HG03565 (cell line): ENCODE data around the gene FNBP1L.

Experiments
- ATAC-seq: cut with Tn5 transposase; IDR thresholded peaks from one replicate; pipeline ENCODE4 v1.9.1; 2021; ENCODE audit warnings: mild to moderate bottlenecking, moderate library complexity; ENCODE audit not compliant: unreplicated experiment

The FNBP1L gene

DNA sequence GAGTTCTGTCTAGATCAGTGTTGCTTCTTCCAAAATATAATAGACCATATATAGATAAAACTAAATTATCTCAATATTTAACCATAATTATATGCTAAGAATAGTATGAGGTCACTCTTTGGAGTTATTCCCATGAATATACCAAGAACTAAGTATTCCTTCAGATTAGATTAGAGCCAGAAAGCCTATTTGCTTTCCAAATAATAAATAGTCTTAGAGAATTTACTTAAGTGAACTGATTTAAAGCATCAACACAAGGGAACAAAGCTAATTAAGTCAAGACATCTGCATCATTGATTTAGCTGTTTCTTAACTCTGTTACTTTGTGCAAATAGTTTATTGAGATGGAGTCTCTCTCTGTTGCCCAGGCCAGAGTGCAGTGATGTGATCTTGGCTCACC is 35.7 kb downstream of the FNBP1L start:
- no peak for ATAC-seq

DNA sequence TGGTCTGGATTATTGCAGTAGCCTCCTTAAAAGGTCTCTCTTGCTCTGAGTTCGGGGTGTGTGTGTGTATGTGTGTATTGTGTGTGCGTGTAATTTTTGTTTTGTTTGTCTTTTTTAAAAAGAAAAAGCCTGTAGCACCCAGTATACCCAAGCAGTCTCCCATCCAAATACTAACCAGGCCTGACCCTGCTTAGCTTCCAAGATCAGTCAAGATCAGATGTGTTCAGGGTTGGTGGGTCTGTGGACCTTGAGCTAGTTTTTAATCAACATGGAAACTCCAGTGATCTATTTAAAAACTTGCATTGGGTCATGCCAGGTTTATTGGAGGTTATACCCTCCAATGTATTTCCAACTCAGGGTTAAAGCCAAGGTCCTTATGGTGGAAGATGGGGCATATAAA is 40.3 kb downstream of the FNBP1L start:
- ATAC-seq, result no peak

DNA sequence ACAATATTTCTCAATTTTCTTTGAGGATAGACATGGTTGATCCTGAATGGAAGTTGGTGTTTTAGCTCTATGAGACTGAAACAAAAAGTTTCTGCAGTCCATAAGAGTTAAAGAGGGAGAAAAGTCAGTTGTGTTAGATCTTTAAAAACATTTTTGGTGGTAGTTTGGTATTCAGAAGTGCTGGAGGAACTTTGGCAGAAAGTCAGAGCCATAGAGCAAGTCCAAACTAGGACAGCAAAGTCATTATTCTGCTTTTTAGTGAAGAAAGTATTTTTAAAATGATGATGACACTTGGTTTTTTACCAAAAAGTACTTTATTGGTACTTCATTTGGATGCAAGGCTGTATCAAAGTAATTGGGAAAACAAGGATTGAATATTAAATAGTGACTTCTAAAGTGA is 41.8 kb downstream of the FNBP1L start:
- no peak for ATAC-seq

DNA sequence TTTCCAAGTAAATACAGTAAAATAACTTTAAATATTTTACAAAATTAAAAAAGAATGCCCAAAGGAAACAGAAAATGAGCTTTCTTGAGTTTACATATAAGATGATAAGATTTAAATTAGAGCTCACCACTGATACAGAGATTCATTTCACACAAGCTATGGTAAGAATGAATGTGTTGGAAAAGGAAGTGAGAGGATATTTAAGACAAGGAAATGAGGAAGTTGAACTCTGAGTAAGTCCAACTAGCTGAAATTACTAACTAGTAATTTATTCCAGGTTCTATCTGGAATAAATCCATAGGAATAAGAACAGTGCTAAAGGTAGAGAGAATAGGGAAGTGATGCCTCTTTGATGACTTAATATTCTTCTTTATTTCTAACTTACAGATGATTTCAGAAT is 42.4 kb downstream of the FNBP1L start:
- no peak for ATAC-seq

DNA sequence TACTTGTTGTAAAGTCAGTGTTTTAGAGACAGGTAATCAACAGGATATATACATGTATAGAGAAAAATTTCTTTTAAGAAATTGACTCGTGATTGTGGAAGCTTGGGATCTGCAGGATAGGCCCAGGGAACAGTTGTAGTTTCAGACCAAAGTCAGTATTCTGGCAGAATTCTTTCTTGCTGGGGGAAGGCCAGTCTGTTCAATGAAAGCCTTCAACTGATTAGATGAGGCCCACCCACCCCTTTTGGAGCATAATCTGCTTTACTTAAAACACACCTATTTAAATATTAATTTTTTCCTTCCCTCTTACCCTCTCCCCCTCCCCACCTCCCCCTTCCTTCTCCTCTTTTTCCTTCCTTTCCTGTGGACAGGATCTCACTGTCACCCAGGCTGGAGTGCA is 48.0 kb downstream of the FNBP1L start:
- ATAC-seq, result no peak

DNA sequence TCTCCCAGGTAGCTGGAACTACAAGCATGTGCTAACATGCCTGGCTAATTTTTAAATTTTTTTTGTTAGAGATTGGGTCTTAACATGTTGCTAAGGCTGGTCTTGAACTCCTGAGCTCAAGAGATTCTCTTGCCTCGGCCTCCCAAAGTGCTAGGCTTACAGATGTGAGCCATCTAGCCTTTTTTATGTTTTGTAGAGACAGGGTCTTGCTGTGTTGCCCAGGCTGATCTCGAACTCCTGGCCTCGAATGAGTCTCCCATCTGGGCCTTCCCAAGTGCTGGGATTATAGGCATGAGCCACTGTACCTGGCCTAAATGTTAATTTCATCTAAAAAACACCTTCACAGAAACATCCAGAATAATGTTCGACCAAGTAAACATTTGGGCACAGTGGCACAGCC is 48.6 kb downstream of the FNBP1L start:
- ATAC-seq, result no peak

DNA sequence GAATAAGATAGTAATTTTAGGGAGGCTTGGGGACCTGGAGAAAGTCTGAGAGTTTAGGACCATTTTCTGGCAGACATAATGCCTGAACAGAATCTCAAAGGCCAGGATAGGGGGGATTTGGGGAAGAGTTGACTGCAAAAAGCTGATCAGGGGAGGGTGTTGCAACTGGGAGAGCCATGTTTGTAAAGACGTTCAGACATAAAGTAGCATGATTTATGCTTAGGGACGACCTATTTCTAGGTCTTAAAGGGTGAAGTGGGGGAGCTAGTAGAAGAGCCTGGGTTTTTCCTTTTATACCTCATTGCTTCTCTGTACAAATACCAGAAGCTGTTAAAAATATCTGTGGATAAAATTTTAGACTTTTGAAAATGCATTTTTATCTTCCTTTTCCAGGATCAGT is 51.2 kb downstream of the FNBP1L start:
- ATAC-seq, result no peak

DNA sequence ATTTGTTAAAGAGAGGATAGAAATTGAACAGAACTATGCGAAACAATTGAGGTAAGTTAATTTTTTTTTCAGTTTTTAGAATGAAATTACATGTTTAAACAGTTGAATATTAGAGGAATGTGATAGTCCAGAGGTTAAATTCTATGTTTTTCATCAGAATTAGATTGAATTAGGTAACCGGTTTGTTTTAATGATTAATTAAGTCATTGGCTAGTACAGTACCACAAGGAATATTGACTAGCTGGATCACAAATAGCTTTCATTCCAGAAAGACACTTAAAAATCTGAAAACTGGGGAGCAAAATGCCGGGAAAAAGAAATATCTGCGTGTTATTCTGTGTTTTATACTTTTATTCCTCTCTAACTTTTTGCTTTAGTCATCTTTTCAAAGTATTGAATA is 51.6 kb downstream of the FNBP1L start:
- no peak for ATAC-seq

DNA sequence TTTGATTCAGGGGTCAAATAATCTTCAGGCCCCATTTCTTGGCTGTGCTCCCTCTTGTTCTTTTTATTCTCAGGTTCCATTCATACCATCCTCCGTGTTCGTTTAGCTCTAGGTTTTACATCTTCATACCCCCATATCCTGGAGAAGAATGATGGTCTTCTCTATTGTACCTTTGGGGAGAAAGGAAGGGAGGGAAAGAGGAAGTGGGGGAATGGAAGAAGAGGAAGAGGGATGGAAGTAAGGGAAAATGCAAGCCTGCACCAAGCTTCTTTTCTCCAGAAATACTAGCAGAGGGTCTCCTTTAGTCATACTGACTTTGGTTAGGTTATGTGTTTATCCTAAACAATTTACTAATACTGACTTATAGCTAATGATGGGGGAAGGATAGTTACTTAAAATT is 52.4 kb downstream of the FNBP1L start:
- ATAC-seq, result no peak

DNA sequence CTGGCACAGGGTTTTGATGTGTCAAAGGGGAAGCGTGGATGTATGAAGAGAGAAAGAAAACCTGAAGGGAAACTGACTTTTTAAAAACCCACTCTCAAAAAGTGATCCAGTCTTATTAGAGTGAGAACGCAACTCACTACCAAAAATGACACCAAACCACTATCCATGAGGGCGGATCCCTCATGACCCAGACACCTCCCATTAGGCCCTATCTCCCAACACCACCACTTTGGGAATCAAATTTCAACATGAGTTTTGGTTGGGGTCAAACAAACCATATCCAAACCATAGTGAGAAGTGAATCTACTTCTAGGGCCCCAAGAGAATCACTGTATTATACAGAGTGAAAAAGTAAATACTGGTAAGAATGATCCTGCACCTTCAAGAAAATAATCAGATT is 53.5 kb downstream of the FNBP1L start:
- ATAC-seq, result no peak

DNA sequence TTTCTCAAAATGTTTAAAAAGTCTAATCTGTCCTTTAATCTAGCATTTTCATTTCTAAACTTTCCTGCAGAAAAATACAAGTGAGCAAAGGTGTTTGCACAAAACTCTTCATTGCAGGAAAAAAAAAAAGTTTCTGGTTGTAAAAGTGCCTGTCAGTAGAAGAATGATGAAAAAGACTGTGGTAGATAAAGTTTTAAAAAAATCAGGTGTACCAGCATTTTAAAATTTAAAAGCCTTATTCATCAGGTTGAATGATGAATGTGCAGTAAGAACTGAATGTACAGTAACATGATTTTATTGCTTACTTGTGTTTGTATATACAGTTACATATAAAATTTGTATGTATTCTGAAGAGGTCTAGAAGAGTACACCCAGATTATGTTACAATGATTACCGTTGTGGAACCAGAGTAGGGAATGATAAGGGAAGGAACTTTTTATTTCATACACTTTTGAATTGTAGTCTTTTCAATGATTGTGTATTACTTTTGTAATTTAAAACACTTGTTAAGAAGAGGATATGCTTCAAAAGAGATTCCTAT is 54.0 kb downstream of the FNBP1L start:
- ATAC-seq, result no peak

DNA sequence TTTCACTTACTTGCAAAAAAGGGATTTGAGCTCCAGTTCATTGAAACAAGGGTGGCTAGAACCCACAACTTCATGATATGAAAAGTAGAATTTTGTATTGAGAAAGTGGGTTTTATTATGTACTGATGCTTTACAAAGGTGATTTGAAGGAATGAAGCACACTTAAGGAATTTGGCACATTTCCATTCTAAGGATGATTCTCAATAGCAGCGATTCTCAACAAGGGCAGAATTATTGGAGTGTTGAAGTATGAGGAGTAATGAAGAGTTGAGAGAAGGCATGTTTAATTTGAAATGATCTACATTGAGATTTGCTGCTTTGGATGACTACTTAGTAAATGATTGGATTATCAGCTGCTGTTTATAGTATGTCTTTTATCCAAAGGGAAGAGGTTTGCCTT is 54.7 kb downstream of the FNBP1L start:
- ATAC-seq, result no peak

DNA sequence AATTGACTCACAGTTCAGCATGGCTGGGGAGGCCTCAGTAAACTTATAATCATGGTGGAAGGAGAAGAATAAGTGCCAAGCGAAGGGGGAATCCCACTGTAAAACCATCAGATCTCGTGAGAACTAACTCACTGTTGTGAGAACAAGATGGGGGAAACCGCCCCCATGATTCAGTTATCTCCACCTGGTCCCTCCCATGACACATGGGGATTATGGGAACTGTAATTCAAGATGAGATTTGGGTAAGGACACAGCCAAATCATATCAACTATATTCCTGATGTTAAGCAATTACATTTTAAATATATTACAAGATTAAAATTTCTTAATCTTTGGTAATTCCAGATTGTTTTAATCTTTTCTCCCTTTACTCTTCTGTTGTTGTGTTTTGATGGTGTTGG is 55.2 kb downstream of the FNBP1L start:
- ATAC-seq, result no peak

DNA sequence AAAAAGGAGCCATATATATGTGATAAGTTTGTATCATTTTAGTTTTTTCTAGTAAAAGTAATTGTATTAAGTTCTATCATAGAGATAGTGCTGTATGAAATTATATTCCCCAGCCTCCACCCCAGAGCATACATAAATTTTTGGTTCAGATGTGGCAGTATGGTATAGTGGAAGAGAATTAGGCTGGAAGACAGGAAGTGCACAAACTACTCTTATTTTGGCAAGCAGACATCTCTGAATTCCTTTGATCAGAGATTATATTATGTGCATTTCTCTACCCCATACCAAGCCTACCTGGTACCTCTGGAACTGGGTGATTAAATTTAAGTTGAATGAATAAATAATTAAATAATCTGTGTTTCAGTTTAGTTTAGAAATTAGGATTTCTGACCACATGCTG is 55.9 kb downstream of the FNBP1L start:
- ATAC-seq, result no peak

DNA sequence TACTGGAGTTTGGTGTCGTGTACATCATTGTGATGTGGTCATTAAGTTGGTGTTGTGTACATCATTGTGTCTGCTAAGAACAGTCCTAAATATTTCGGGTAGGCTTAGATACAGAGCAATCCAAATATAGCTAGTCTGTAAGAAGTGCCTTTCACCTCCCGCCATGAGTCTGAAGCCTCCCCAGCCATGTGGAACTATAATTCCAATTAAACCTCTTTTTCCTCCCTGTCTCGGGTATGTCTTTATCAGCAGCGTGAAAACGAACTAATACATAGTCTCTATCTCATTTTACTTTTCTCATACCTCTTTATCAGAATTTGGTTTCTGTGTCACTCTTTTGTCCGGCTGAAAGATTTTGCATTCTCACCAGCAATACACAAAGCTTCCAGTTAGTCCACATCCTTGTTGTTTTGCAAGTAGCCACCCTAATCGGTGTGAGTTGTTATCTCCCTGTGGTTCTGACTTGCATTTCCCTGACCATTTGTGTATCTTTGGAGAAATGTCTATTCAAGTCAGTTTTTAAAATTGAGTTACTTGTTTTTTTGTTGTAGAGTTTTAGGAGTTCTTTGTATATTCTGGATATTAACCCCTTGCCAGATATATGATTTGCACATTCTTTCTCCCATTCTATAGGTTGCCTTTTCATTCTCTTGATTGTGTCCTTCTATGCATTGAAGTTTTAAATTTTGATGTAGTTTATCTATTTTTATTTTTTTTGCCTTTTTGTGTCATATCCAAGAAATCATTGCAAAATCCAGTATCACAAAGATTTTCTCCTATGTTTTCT is 56.5 kb downstream of the FNBP1L start:
- no peak for ATAC-seq

DNA sequence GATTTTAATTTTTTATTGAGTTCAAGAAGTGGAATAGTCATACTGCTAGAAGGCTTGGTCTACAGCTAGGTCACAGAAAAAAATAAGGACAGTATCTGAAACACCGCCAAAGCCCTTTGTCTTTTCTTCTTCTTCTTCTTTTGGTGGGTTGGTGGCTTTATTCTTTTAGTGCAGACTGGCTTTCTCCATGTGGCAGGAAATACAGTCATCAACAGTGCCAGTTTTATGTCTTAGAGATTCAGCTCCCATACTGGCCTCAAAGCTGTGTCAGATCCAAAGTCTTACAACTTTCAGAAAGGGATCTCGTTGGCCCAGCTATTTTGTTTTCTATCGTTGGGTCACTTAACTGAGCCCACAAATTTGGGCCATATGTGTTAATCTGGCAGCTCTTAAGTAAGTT is 58.2 kb downstream of the FNBP1L start:
- no peak for ATAC-seq

DNA sequence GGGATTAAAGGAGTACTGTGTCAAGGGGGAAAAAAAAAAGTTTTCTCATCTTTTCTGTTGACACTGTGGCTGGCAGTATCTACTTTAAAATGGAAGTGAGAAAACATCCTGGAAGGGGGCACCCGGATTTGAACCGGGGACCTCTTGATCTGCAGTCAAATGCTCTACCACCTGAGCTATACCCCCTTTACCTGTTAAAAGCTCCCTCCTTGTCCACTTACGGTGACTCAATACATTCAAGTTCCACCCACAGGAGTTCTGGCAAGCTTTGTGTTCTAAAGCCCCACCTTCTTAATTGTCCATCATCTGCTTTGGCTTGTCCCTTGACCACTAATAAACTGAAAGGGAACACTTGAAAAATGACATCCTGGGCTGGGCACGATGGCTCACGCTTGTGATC is 68.2 kb downstream of the FNBP1L start:
- ATAC-seq, result no peak

DNA sequence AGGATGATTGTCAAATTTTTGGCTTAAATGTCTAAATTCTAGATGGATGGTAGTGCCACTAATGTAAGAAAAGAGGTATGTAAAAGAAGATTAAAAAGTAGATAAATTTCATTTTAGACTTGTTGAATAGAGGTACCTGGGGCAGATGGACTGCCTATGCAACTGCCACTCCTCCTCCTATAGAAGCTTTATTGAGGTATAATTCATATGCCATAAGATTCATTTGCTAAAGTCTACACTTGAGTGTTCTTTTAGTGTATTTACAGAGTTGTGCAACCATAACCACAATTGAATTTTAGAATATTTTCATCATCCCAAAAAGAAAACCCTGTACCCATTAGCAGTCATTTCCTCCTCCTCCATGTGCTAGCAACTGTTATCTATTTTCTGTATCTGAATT is 70.6 kb downstream of the FNBP1L start:
- ATAC-seq, result no peak

DNA sequence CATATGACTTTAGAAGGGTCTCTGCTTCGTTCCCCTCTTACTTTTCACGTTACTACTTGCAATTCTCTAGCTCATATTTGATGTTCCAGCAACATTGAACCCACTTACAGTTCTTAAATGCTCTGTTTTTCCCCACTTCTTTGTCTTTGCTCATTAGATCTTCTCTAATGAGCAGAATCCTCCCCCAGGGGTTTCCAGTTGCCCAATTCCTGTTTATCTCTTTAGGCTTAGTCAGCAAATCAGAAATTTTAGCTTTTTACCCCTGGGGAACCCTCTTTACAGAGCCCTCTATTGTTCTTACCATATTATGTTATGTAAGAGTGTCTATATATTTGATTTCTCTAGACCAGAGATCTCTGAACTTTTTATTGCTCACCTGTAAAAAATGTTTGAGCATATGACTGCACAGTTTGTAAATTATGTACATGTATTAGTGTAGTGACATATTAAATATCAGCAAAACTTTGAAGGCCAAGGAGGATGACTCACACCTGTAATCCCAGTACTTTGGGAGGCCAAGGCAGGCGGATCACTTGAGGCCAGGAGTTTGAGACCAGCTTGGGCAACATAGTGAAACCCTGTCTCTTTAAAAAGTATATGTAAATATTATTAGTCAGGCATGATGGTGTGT is 71.4 kb downstream of the FNBP1L start:
- no peak for ATAC-seq

DNA sequence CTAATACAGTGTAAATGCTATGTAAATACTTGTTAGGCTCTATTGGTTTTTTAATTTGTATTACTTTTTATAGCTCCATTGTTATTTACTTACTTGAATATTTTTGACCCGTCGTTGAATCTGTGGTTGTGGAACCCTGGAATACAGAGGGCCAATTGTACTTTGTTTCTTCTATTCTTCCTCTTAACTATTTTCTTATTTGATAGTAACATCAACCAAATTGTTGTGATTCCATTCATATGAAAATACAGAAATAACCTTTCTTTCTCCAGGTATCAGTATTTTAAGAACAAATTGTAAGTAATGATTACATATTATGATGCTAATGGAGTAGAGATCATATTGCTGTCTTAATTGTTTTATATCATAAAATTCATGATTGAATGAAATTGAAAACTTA is 73.7 kb downstream of the FNBP1L start:
- ATAC-seq, result no peak

DNA sequence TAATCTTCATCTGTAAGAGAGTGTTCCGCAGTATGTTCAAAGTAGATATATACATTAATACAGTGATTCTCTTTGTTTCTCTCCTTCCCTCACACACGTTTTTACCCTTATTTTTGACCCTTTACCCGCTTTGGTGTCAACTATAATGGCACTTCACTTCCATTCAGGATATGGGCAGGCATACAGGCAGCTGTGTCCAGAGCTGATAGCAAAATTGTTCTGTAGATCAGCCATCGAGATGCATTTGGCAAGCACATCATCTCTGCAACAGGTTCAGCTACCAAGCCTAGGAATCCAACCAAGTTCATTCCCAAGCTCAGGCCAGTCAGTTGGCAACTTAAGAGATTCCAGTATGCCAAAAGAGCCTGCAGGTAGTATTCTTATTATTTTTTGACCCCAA is 74.8 kb downstream of the FNBP1L start:
- no peak for ATAC-seq

DNA sequence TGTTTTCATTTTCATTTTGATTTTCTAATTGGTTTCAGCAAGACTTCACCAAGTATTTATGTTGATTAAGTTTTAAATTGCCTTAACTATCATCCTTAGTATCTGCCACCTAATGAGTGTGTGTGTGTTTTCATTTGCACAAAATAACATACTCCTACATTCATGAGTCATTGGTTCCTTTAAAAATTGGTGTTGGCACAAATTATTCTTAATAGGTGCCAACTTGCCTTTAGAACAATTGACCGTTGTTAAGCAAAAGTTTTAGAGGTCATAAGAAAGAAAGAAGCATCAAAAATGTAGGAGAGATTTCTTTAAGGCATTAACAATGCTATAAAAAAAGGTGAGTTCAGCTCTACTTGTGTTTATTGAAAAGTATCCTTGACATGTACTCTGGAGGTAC is 77.5 kb downstream of the FNBP1L start:
- no peak for ATAC-seq

DNA sequence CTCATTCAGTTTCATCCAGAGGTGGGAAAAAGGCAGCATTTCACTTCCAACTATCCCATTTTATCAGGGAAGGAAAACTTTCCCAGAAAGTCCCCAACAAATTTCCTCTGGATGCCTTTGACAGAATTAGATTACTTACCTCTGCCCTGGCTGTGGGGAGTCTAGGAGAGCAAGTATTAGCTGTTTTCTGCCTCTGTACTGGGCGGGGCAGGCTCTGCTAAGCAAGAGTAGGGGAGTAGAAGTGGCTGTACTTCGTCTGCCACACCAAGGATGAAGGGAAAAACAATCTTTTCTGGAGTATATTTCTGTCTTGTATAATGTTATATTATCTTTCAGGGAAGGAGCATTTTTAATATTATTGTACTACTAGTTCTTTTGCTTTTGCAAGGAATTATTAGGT is 78.5 kb downstream of the FNBP1L start:
- ATAC-seq, result no peak
